Fibroblast of skin of abdomen (primary cell): ENCODE data around the gene LRGUK.

Source experiments
- DNase-seq: peaks from one replicate; pipeline ENCODE4 v3.0.0-alpha.2; 2013

The LRGUK gene

GRCh38 chr7:134308548-134308947 is 181.4 kb downstream of the LRGUK start:
- no peak for DNase-seq

GRCh38 chr7:134311807-134312206 is 184.7 kb downstream of the LRGUK start:
- DNase-seq = no peak

- DNase-seq = no peak
These were observed 185.6 kb downstream of the LRGUK start for GRCh38 chr7:134312717-134313116.

- DNase-seq = no peak
These were observed 186.4 kb downstream of the LRGUK start for GRCh38 chr7:134313543-134313942.
